NCI-H187 (cell line): ENCODE results near the gene SEMA7A.

Source experiments
- DNase-seq, 2 experiments: peaks; one replicate each; lab custom pipeline; 2025; lab: John Stamatoyannopoulos, UW

Gene SEMA7A

DNA sequence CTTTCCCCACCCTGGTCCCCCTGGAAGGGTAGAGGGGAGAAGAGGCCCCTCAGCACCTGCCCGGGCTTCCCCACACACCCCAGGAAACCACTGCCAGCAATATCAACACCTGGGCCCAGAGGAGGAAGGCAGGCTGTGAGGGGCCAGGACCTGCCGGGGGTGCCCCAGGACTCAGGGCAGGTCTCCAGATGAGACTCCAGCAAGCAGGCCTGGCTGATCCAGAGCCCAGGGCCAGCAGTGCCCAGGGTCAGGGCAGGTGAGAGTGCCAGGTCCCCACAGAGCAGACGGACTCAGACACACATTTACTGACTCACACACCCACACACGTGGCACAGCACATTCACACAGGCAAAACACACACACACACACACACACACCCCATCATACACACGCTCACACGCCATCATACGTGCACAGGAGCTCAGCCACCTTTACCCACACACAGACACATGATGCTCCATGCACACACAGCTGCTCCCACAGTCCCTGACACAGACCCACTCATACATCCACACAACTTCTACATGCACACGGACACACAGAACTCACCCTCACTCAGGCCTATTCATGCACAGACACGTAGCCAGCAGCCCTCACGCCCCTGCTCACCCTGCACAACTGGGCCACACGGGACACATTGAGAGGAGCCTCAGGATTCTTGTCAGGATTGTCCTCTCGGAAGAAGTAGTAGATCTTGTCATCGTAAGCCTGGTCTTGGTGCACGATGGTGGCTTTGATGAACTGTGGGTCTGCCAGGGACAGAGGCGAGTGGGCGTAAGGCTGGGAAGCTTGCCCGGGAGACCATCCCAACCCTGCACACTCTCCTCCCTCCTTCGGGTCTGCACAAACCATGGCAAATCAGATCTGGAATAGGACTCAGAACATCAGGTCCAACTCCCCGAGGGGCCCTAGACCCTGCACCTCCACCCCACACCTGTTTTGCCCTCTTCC, 17.5 kb downstream of the SEMA7A start:
- no peak for DNase-seq

DNA sequence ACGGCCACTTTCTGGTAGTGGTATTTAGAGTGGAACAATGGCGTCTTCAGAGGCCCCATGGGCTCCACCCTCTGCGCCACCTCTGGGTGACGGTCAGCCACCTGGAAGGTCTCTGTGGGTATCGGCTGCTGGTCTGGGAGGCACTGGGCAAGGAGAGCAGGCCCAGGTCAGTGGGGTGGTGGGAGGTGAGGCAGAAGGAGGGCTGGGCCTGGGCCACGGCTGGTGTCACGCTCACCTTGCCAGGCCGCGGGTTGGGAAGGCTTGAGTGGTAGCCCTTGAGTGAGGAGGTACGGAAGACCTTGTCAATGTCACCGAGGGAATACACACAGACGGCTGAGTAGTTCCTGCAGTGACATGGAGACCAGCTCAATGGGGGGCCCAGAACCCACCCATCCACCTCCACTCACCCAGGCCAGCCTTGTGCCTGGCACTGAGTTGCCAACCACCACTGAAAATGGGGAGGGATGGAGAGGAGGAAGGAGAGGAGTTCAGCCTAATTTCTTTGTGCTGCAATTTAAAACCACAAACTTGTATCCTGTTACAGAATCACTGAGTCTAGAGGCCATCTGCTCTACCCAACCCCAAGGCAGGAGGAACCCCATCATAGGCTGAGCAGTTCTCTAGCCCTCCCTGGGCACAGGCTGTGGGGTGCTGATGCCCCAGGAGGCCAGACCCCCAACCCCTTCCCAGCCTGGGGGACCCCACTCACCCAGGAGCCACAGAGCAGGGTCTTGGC, 19.0 kb downstream of the SEMA7A start:
- DNase-seq, result no peak

DNA sequence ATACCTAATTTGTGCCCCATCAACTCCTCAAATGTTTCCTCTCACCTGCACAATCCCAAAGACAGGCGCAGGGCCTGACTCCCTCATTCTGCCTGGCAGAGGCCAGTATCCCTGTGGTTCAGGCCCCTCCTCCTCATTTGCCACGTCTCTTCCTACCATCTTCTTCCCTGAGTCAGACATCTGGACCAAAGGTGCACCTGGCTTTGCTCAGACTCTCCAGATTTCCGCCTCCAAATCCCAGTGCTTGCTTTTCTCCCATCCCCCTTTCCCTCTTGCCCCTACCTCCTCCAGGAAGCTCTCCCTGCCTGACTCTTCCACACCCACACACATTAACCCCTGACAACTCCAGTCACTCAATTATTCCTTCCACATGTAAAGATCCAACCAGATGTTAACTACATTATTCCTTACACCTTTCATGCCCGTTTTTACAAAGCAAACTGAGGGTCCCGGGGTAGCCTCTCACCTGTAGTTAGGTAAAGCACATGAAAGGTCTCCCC, 19.6 kb downstream of the SEMA7A start:
- DNase-seq, result no peak

DNA sequence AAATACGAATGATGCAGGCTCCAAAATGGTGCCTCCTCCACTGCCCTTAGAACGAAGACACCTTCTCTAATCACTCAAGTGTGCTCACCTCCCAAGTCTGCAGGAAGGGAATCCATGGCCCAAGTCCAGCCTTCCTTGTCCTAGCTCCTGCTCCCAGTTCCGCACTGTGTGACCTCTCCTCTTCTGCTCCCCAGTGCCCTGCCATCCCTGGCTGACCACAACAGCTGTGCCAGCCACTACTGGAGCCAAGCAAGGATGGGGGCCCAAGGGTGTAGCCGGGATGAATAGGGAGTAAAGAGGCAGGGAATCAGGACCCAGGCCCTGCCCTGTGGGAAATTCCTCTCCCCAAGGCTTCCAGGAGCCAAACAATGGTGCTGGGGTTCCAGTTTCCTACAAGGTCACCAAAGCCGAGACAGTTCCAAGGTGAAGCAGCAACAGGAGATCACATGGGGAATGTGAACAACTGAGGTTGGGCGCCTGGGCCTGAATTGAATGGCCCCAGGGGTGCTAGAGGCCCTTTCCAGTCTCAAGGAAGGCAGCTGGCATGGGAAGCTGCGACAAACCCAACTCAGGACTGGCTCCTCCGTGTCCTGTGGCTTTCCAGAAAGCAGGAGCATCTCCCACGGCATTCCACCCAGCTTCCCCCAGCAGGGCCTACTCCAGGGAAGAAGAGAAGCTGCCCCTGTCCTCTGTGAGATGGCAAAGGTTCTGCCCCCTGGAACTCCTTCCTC, 20.2 kb downstream of the SEMA7A start:
- DNase-seq, result no peak

DNA sequence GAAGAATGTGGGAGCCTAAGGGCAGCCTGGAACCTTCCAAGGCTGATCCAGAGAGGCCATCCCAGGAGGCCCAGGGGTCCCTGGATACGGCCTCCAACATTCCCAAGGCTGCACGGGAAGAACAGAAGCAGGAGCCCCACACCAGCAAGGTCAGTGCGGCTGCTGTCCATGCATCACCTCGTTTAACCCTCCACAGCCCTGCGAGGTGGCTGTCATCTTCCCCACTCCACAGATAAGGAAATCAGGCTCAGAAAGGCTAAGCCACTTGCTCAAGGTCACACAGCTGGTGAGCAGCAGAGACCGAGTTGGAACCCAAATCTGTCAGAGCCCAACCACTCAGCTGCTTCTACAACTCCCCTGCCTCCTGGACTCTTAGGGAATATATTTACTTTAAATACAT, 21.6 kb downstream of the SEMA7A start:
- DNase-seq, result no peak

DNA sequence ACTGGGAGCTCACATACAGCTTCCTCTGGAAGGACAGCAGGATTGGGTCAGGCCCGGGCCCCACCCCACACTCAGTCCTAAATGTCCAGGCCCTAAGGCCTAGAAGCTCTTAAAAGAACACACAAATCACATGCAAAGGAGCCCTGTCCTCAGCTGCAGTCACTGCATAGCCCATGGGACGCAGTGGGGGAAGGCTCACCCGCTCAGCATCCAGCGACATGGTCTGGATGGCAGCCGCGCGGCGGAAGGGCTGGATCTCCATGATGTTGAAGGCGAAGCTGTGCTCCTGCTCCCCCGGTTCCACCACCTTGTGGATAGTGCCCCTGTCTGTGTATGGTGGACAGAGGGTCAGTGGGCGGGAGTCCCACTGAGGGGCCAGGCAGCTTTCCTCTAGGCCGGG, 22.1 kb downstream of the SEMA7A start:
- no peak for DNase-seq

DNA sequence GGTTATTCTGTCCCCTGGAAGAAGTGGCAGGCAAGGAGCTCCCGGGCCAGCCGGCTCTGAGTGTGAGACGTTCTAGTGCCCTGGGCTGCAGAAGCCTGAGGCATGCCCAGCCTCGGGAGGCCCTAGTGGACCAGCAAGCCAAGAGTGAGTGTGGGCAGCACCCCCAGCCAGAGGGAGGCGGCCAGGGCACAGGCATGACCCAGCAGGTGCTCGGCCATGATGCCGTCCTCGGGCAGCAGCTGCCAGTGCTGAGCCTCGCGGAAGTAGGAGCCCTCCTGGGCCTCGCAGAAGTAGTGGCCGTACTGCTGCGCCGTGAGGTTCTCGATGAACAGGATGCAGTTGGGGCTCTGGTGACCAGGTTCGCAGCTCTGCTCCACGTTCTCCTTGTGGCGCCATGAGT, 23.3 kb downstream of the SEMA7A start:
- no peak for DNase-seq

DNA sequence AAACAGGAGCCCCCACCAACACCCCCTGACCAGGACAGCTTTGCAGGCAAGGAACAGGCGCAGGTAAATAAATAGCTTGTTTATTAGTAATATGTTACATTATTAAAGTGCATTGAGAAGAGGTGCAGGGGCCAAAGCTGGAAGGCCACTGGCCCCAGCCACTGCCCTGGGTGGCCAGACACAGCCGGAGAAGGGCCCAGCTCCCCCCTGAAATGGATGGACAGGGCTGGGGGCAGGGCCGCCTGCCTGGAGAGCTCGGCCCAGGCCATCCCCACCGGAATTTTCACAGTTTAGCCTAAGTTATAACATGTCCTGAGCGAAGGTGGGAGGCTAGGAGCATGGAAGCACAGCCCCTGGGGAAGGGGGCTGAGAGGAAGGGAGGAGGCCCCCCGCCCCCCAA, 24.5 kb downstream of the SEMA7A start:
- DNase-seq, result no peak

DNA sequence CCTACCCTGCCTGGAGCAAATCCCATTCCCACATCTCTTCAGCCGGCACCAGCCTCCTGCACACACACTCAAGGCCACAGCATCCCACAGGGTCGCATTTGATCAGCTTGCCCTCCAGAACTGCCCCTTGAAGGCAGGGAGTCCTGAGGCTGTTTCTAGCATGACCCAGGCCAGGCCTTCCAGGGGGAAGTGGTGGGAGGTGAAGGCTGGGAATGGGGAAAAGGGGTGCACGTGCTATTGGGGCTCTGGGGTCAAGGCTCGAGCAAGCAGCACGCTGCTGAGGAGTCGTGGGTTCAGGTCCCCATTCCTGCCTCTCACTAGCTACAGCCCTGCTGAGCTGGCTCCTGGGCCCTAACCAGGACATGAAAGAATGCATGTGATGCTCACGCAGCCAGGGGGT, 24.9 kb downstream of the SEMA7A start:
- no peak for DNase-seq

DNA sequence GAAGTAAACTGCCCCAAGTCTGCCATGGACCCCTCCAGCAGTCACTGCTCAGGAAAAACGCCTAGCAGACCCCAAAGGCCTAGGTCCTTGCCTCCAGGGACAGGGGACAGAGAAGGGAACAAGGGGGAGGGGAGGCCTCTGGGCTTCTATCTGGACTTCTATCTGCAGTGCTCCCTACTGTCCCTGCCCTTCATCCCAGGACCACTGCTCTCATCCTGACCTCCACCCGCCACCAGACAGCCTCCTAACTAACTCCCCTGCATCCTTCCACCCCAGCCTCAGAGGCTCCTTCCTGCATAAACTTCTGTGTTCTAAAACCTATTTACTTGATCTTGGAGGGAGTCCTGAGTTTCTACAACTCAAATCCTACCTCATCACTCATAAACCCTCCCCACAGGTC, 25.4 kb downstream of the SEMA7A start:
- no peak for DNase-seq

DNA sequence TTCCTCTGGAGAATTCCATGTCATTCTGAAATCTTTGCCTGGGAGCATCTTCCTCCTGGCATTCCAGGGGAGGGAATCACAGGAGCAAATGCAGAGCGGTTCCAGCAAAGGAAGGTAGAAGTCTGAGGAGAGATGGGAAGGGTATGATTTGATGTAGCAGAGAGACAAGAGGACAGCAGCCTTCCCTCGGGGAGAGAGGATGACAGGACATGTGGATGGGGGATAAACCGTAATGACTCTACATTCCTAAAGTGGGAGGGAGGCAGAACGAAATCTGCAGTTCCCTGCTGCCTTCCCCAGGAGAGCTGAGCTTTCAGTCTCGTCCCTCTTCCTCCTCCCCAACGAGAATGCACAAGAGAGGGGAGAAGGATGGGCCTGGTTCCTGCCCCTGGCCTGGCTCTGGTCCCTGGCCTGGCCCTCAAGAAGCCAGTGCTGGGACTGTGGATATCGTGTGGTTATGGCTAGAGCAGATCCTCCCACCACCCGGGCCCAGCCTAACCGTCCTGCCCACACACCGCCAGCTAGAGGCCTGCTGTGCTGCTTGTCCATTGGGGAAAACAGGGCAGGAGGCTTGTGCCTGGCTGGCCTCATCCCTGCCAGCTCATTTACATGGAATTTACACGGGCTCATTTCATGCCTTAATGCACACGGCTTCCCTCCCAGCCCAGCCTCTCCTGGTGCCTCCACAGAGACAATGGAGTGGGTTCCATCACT, 26.6 kb downstream of the SEMA7A start:
- DNase-seq, result no peak

DNA sequence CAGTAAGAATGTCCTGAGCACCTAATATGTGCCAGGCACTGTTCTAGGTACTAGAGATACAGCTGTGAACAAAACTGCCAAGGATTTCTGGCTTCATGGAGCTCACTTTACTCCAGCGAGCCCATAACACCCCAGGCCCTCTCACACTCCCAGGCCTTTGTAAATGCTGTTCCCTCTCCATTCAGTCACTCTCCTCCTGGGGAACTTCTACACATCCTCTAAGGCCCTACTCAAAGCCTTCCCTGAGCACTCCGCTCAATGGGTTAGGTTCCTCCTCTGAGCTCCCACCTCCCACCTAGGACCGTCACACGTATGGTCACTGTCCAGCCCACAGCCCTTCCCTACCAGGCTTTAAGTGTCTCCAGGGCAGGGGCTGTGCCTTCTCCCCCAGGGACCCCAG, 27.2 kb downstream of the SEMA7A start:
- no peak for DNase-seq

DNA sequence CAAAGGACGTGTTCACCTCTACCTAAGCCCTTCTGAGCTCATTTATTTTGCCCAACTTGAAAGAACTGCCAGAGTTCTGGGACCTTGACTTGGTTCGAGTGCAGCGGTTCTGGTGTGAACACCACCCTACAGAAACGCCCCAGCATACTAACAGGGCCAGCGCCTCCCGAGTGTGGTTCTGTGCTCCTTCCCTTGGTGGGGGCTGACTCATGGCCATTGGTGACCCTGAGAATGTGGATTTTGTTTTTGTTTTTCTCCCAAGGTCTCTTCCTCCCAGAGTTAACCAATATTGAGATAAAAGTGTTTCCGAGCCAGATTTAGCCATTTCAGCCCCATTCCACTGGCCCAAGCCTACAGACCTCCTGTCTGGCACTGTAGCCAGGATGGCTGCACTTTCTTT, 27.9 kb downstream of the SEMA7A start:
- DNase-seq, result no peak

DNA sequence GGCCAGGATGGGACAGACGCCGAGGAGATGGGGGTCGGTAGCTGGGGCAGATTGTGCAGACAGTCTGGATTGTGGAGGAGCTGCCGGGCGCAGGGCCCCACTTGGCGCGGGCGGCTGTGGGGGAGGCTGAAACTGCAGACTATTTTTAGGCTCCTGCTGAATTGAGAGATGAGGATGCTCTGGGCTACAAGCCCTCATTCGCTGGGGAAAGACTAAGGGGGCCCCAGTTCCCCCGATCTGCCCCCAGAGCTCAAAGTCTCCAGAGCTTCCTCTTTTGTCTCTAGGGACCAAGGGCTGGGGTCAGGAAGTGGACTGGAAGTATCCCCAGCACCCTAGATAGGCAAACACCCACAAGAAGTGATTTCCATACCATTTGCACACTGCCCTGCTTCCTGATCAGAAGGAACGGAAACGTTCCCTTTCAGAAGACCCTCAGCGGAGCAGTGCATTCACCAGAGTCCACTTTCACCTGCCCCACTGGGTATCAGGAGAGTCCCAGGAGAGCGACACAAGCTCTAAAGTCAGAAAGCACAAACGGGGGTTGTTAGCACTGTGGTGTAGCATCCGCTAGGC, 29.7 kb downstream of the SEMA7A start:
- no peak for DNase-seq

DNA sequence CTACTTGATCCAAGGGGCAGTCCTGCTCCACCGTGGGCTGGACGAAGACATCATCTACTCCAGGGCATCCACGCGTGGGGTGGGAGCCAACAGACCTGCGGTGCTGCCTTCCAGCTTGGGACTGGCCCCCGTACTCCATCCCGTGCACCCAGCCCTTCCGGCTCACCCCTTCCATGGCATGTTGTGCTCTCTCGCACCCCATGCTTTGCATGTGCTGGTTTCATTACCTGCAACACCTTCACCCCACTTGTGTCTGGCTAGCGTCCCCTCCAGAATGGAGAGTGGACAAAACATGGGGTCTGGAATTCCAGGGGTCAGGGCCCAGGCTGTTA, 30.2 kb downstream of the SEMA7A start:
- DNase-seq, result no peak

DNA sequence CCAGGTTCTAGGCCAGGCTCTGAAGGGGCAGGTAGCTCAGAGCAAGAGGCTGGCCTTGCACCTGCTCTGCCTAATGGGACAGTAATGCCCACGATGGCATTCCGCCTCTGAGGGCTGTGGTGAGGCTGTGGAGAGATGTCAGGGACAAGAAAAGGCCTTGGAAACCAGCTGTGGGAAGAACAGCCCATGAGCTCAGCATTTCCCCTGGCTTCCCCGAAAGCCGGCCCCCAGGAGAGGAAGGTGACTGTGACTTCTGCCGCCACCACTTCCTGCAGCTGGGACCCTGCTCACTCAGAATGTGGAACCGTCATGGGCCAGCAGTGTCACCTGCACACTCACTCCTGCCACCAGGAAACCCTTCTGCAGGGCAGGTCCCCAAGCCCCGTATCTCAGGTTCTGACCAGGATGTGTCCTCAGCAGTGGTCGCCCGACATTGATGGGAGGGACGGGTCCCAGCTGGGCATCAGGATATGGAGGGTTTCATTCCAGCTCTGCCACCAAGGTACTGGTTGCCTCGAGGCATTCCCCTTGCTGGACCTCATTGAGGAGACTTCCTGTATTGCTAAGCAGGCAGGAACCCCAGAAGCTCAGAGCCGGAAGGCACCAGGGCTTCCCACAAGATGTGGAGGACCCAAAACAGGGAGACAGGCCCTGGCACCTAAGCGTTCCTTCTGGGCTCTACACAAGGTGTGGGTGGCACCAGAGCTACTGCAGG, 30.7 kb downstream of the SEMA7A start:
- DNase-seq, result no peak

DNA sequence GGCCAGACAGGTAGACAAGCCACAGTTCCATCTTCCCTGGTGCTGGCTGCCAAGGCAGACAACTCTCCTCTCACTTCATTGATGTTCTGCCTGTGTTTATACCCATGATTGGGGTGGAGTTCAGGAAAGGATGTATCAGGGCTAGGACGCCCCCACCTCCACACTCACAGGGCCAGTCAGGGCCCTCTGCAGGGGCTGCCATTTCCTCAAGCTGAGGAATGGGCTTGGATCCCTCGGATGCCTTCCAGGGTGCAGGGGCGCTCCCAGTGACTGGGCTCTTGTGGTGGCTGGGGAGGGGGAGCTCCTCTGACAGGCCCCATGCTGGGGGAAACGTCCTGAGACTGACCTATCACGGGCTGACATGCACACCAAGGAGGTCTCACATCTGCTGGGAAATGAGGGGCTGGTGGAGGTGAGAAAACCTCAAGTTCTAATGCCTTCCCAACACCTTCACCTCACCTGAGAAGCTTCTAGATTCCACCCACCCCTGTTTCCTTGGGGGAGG, 31.4 kb downstream of the SEMA7A start:
- DNase-seq, result no peak

DNA sequence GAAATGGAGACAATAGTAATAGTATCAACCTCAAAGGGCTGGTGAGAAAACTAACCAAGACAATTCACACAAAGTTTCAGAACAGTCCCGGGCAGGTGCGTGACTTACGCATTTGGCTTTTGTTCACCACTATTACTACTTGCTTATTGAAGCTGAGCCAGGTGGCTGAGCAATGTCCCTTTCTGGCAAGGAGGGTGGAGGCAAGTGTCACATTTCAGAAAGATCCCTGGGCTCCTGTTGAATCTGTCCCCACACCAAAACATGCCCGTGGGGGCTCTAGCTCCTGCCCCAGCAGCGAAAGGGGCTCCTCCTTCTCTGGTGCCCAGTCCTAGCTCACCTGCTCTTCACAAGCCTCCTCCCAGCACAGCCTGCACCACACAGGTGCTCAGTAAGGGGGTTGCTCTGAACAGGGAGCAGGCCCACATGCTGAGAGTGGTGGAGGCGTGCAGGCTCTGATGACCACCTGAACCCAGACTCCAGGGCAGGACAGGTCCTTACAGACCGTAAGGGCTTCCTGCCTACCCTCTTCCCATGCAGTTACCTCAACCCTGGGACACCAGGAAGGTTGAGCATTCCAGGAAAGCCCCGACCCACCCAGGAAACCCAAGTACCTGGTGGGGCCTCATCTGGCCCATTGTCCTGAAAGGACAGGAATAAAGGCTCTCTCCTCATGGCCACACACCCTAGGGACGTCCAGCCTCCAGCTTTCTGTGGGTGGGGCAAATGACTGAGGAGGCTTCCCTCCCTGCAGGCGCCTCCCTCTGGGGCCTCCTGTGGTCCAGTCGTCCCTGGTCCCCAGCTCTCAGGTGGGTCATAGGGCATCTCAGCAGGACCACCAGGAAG, 32.6 kb downstream of the SEMA7A start:
- no peak for DNase-seq

DNA sequence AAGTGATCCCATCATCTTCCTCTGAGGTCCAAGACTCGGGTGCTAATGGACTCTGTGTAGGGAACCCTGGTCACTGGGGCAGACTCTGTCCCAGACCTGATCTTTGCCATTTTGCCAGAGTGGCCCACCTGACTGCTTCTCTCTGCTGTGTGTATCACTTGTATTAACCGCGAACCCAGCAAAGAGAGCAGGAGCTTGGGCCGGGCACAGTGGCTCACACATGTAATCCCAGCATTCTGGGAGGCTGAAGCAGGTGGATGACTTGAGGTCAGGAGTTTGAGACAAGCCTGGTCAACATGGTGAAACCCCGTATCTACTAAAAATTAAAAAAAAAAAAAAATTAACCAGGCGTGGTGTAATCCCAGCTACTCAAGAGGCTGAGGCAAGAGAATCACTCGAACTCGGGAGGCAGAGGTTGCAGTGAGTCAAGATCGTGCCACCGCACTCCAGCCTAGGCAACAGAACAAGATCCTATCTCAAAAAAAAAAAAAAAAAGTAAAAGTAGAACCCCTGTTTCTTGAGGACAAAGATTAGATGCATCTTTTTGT, 33.4 kb downstream of the SEMA7A start:
- DNase-seq, result no peak
